SU-DHL-6 (cell line): Measurements from ENCODE around the gene TOMM40.

ENCODE experiments used
- H2AFZ ChIP-seq: fragments of 200-600 bp; sonication (generic); 2 replicates; pipeline ENCODE4 v1.6.1; 2014; ENCODE audit warnings: low read depth, mild to moderate bottlenecking, moderate library complexity, mixed read lengths, antibody characterized with exemption, low read length; ENCODE audit not compliant: severe bottlenecking
- H3F3A ChIP-seq: fragments of 200-600 bp; shearing (Covaris generic); 2 replicates; pipeline ENCODE4 v1.6.0; 2016; ENCODE audit warnings: antibody characterized with exemption, mild to moderate bottlenecking; ENCODE audit not compliant: insufficient read depth
- H3K27ac ChIP-seq: fragments of 200-600 bp; sonication (generic); 2 replicates; pipeline ENCODE4 v1.5.1; 2016; ENCODE audit warnings: low read depth, mild to moderate bottlenecking, low read length, moderate library complexity, mixed read lengths
- H3K27me3 ChIP-seq: fragments of 200-600 bp; sonication (generic), shearing (Covaris generic); 2 replicates; pipeline ENCODE4 v1.6.0; 2014; ENCODE audit warnings: mild to moderate bottlenecking, low read length
- H3K36me3 ChIP-seq: fragments of 200-600 bp; sonication (generic); 2 replicates; pipeline ENCODE4 v1.6.1; 2014; ENCODE audit warnings: mild to moderate bottlenecking, low read length, mixed read lengths
- H3K4me2 ChIP-seq: fragments of 300-600, 200-600 bp; shearing (Covaris generic), sonication (generic); 2 replicates; pipeline ENCODE4 v1.6.0; 2014; ENCODE audit warnings: low read length, low read depth, mild to moderate bottlenecking; ENCODE audit not compliant: poor library complexity, severe bottlenecking
- H3K4me3 ChIP-seq: fragments of 200-600 bp; sonication (generic); 2 replicates; pipeline ENCODE4 v1.5.1; 2014; ENCODE audit warnings: antibody characterized with exemption, low read length, mild to moderate bottlenecking, mixed read lengths; ENCODE audit not compliant: insufficient read depth, poor library complexity, severe bottlenecking
- H3K79me2 ChIP-seq: fragments of 200-600 bp; sonication (generic); 2 replicates; pipeline ENCODE4 v1.6.1; 2014; ENCODE audit warnings: mild to moderate bottlenecking, low read length, moderate library complexity; ENCODE audit not compliant: insufficient read depth
- H3K9ac ChIP-seq: fragments of 200-600 bp; sonication (generic); 2 replicates; pipeline ENCODE4 v1.7.0; 2014; ENCODE audit warnings: mild to moderate bottlenecking, low read length
- H3K9me2 ChIP-seq: fragments of 200-600 bp; sonication (generic); replicated peaks from 2 replicates; pipeline ENCODE4 v1.6.1; 2014; ENCODE audit warnings: low read length; ENCODE audit not compliant: insufficient read depth
- H3K9me3 ChIP-seq: fragments of 200-600 bp; sonication (generic); 2 replicates; pipeline ENCODE4 v1.6.1; 2014; ENCODE audit warnings: low read length, mixed read lengths; ENCODE audit not compliant: insufficient read depth
- H4K20me1 ChIP-seq: fragments of 200-600 bp; sonication (generic); 2 replicates; pipeline ENCODE4 v1.6.1; 2014; ENCODE audit warnings: low read depth, mild to moderate bottlenecking, antibody characterized with exemption, low read length, moderate library complexity, mixed read lengths
- EZH2phosphoT487 ChIP-seq: fragments of 200-600 bp; sonication (generic), shearing (Covaris generic); conservative IDR thresholded peaks from 2 replicates; pipeline ENCODE4 v1.6.1; 2018; ENCODE audit warnings: mild to moderate bottlenecking, antibody characterized with exemption, low read length, moderate library complexity, mixed read lengths
- TF ChIP-seq, protein P1 (sequence below): fragments of 200-600 bp; sonication (generic); IDR thresholded peaks from one replicate; pipeline ENCODE4 v1.5.1; 2017; ENCODE audit warnings: antibody characterized with exemption, mild to moderate bottlenecking, low read length, moderate library complexity; ENCODE audit not compliant: insufficient read depth, poor library complexity, severe bottlenecking

Gene TOMM40

DNA sequence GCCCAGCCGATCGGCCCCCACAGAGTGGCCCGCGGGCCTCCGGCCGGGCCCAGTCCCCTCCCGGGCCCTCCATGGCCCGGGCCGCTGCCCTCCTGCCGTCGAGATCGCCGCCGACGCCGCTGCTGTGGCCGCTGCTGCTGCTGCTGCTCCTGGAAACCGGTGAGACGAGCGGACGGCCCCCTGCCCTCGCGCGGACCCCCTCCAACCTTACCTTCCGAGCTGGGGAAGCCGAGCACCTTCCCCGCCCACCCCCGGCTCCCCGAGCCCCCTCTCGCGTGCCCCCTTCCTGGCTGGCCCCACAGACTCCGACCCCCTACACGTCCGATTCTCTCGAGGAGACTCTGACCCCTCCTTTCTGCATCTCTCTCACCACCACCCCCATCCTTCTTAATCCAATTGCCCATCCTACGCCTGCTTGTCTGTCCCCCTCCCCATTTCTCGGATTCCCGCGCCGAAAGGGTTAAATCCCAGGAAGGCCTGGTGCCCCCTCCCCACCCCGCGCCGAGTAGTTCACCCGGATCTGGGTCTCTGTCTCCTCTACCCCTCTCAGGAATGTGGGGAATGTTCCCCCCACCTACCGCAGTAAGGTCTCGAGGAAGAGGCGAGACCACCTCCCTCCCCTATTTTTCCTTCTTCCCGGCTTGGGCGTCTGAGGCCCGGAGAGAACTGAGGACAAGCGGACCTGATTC lies 44.5 kb upstream of the TOMM40 start:
- no peak for TF ChIP-seq EZH2phosphoT487
- TF ChIP-seq, protein P1, sequence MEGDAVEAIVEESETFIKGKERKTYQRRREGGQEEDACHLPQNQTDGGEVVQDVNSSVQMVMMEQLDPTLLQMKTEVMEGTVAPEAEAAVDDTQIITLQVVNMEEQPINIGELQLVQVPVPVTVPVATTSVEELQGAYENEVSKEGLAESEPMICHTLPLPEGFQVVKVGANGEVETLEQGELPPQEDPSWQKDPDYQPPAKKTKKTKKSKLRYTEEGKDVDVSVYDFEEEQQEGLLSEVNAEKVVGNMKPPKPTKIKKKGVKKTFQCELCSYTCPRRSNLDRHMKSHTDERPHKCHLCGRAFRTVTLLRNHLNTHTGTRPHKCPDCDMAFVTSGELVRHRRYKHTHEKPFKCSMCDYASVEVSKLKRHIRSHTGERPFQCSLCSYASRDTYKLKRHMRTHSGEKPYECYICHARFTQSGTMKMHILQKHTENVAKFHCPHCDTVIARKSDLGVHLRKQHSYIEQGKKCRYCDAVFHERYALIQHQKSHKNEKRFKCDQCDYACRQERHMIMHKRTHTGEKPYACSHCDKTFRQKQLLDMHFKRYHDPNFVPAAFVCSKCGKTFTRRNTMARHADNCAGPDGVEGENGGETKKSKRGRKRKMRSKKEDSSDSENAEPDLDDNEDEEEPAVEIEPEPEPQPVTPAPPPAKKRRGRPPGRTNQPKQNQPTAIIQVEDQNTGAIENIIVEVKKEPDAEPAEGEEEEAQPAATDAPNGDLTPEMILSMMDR = no peak
- Histone ChIP-seq H3K4me3 (peak overlapping the region; percentile 43), H3K9me3 (no peaks in the 10 kb centered on the region), H3K27me3 (no peaks in the 10 kb centered on the region), H2AFZ (no peak overlapping the region), H3K9me2 (no peaks in the 10 kb centered on the region), H3K4me2 (peak overlapping the region; percentile 51), H4K20me1 (no peaks in the 10 kb centered on the region), H3K79me2 (no peaks in the 10 kb centered on the region), H3K27ac (no peak overlapping the region), H3K36me3 (no peaks in the 10 kb centered on the region), H3F3A (no peaks in the 10 kb centered on the region), H3K9ac (peak overlapping the region; percentile 31; the same call in 1 of the 2 replicates)

DNA sequence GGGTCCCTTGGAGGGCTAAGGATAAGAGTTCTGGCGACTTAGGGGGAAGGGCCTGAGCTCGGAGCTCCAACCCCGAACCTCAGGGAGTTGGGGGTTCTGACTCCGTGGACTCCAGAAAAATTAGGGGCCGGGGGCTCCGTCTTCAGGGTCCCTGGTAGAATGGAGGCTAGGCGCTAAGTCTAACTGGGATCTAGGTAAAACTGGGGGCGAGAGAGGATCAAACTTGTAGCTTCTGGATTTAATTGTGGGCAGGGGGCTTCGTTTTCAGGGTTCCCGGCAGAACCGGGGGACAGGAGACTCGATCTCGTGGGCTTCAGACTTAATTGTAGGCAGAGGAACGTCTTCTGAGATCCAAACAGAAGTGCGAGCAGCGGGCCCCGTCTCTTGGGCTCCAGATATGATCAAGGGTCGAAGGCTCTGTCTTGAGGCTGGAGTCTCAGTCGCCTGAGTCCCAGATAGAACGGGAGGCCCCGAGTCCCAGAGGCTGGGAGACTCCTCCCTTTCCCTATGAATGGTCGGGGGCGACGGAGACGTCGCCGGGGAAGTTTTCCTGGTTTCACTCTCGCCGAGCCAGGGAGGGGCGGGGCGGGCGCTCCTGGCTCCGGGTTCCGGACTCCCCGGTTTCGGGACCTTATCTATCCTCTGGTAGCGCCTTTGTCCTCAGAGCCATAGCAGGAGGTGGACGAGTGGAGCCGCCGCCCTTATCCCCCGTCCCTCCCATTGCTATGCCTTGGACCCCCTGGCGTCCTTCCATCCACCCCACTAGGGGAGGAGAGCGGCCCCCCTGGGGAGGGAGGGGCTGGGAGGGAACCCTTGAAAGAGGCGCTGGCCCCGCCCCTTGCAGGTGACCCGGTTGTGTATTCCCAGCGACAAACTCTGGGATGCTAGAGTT lies 43.7 kb upstream of the TOMM40 start:
- no peak overlapping the region for H3K9ac ChIP-seq
- no peaks in the 10 kb centered on the region for H4K20me1 ChIP-seq
- H3K9me3 ChIP-seq = no peaks in the 10 kb centered on the region
- H3K36me3 ChIP-seq = no peaks in the 10 kb centered on the region
- H3K27ac ChIP-seq = no peak overlapping the region
- no peaks in the 10 kb centered on the region for H3K27me3 ChIP-seq
- H3K79me2 ChIP-seq = no peaks in the 10 kb centered on the region
- no peak overlapping the region for H3K4me3 ChIP-seq
- H3K4me2 ChIP-seq = no peak overlapping the region
- no peaks in the 10 kb centered on the region for H3F3A ChIP-seq
- H3K9me2 ChIP-seq = no peaks in the 10 kb centered on the region
- TF ChIP-seq, protein P1 = no peak
- TF ChIP-seq EZH2phosphoT487 = no peak
- H2AFZ ChIP-seq = no peak overlapping the region

DNA sequence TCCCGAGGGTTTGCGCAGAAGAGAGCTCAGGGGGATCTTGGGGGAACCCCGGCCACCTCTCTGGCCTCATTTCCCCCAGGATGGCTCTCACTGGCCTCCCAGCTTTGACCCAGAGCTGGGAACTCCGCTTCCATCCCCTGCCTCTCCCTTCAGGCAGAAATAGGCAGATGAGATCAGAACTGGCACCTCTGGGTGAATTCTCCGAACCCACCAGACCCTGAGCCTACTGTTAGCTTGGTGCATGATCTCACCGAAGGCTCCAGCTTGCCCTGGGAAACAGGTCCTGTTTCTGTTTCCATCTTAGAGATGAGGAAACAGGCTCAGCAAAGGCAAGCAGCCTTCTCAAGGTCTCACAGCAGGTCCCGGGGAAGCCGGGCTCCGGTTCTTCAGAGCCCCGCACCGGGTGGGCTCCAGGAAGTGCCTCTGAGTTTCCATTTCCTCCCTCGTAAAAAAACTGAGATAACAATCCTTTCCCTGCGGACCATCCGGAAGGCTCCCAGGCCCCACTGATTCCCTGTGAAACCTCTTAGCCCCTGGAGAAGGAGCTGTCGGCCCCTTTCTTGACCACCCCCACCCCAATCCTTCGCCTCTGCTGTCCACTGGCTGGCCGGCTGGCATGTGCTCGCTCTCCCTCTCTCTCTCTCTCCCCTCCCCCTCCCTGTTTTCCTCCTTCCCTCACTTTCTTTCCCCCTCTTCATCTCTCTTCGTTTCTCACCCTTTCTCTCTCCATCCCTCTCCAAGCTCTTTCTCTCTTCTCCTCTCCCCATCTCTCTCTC lies 42.8 kb upstream of the TOMM40 start:
- TF ChIP-seq, protein P1 = no peak
- no peak for TF ChIP-seq EZH2phosphoT487
- Histone ChIP-seq H3K9me3 (no peaks in the 10 kb centered on the region), H3K4me3 (no peak overlapping the region), H3K9me2 (no peaks in the 10 kb centered on the region), H3K79me2 (no peaks in the 10 kb centered on the region), H3K4me2 (no peak overlapping the region), H3K36me3 (no peaks in the 10 kb centered on the region), H3K27ac (no peak overlapping the region), H4K20me1 (no peaks in the 10 kb centered on the region), H3K9ac (no peak overlapping the region), H3K27me3 (no peaks in the 10 kb centered on the region), H2AFZ (no peak overlapping the region), H3F3A (no peaks in the 10 kb centered on the region)
